ENCODE measurements around the gene PYGB.
A peak's percentile ranks its signal among the peaks of the same experiment; 100 is the strongest.
"Not testable (repeated sequence)": the region's sequence is repeated elsewhere in the genome, so short reads cannot be mapped to it uniquely, and the experiment has no call there.

PYGB gene

DNA sequence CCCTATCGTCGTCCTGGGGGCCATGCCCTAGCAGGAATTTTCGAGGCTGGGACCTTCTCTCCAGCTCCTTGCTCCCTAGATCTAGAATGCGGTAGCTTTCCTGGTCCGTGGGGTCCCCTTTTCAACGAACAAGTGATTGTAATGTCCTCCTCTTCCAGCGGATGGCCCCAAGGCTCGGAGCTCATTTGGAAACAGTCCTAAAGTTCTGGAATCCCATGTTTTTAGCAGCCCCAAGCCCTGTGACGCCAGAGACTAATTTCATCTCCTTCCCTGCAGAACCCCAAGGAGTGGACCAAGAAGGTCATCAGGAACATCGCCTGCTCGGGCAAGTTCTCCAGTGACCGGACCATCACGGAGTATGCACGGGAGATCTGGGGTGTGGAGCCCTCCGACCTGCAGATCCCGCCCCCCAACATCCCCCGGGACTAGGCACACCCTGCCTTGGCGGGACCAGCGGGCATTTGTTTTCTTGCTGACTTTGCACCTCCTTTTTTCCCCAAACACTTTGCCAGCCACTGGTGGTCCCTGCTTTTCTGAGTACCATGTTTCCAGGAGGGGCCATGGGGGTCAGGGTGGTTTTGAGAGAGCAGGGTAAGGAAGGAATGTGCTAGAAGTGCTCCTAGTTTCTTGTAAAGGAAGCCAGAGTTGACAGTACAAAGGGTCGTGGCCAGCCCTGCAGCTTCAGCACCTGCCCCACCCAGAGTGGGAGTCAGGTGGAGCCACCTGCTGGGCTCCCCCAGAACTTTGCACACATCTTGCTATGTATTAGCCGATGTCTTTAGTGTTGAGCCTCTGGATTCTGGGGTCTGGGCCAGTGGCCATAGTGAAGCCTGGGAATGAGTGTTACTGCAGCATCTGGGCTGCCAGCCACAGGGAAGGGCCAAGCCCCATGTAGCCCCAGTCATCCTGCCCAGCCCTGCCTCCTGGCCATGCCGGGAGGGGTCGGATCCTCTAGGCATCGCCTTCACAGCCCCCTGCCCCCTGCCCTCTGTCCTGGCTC, 48.5 kb downstream of the PYGB start:
- DNase-seq (ENCODE audit: low read depth in 2 of 2), result no peak

DNA sequence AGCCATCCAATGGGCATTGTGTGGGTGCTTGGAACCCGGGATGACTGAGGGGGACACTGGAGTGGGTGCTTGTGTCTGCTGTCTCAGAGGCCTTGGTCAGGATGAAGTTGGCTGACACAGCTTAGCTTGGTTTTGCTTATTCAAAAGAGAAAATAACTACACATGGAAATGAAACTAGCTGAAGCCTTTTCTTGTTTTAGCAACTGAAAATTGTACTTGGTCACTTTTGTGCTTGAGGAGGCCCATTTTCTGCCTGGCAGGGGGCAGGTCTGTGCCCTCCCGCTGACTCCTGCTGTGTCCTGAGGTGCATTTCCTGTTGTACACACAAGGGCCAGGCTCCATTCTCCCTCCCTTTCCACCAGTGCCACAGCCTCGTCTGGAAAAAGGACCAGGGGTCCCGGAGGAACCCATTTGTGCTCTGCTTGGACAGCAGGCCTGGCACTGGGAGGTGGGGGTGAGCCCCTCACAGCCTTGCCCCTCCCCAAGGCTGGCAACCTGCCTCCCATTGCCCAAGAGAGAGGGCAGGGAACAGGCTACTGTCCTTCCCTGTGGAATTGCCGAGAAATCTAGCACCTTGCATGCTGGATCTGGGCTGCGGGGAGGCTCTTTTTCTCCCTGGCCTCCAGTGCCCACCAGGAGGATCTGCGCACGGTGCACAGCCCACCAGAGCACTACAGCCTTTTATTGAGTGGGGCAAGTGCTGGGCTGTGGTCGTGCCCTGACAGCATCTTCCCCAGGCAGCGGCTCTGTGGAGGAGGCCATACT, 49.4 kb downstream of the PYGB start:
- DNase-seq (ENCODE audit: low read depth in 2 of 2), result no peak

DNA sequence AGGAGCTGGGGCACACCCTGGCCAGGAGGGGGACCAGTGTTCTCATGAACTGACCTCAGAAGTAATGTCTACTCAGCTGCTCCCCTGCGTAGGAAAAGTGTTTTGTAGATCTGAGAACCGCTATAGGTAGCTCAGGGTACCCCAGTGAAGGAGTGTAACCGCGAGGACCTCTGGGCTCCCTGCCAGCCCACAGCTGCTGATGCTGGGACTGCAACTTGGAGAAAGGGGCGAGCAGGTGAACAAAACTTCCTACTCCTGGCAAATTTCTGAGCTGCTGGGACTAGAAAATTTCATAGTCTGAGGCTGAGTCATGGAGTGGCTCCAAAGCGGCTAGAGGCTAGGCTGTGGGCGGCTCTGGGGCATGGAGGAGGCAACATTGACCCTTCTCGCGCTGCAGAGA, 51.9 kb downstream of the PYGB start:
- DNase-seq (ENCODE audit: low read depth in 2 of 2), result no peak

DNA sequence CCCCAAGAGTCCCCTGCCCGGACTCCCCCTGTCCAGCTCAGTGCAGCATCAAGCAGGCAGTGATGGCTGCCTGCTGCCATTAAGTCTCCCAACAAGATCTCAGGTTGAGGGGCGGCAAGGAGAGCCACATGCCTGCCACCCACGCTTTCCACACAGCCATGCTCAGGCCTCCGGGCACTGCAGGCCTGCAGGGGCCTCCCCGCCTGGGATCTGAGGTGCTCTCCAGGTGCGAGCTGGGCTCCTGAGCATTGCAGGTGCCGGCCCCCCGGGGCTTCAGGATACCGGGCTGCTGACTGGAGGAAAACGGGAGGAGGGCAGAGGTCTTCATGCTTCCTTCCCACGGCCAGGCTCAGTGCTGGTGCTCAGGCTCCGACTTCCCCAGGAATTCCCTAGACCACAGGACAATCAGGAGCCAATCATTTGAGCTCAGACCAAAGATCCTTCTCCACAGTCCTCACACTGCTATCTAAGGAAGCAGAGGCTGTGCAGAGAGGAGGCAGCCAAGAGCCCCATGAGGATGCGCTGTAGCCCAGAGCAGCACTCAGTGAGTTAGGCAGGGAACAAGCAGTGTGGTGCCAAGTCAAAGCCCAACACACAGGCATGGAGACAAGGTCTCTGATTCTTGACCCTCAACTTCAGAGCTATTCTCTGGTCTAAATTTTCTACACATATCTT, 52.7 kb downstream of the PYGB start:
- DNase-seq (ENCODE audit: low read depth in 2 of 2), result no peak

DNA sequence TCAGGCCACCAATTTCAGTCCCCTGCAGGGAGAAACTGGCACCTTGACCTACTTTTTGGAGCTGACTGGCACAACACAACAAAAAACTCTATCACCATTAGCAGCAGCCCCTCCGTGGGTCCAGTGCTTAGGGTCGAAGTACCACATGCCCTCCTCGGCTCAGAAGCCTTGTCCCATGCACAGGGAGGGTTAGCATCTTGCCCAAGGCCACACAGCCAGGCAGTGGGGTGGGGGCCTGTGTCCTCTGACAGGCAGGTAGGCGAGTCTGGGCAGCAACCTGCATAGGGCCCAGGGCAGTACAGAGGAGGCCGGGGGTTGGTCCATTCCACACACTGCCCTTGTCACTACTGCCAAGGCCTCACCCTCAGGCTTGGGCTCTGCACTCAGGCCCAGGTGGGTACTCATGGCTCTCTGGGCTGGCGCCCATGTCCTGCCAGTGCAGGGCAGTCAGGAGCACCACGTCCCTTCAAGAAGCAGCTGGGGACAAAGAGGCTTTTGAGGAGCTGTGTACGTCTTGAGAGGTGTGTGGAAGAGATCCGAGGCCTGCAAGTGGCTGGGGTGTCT, 53.6 kb downstream of the PYGB start:
- DNase-seq (ENCODE audit: low read depth in 2 of 2), result no peak

DNA sequence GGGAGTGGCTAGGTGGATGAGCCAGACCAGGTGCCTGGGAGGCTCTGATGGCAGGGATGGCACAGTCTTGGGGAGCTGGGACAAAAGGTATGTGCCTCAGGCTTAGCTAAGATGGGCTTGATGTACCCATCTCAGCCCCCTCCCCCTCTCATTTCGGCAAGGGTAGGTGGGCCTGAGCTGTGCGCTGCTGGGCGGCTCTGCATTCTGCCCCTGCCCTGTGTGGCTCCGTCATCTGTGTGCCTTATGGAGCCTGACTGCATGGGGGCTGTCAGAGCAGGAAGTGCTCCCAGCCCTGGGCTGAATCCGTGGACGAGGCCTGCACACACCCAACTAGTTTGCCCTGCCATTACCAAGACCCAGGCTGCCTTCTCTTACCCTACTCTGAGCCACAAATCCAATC, 54.7 kb downstream of the PYGB start:
- DNase-seq (ENCODE audit: low read depth in 2 of 2), result no peak

DNA sequence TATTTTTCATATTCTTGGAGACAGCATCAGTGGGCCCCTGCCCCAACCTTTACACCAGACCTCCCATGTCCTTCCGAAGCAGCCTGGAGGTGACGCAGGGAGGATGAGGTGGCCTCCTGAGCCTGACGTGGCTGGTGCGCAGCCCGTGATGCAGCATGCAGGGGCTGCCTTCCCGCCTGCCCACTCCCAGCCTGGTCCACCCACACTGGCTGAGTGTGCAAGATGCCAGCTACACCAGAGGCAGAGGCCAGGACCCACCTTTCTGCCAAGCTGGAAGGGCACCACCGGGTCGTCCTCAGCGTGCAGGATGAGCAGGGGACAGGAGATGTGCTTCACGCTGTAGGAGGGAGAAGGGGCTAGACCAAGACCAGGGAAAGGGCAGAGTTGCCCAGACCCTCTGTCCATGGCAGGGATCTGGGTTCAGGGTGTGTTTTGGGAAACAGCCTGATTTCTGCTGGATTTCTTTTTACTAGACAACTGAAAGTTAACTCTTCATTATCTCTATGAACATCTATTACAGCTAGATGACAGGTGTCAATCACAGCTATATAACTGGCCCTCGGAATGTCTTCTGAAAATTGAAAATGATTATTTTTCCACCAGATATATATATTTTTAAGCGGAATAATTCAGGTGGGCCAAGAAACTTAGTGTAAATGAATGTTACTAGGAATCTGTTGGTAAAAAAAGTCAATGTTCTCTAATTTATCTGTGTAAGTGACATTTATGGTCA, 55.6 kb downstream of the PYGB start:
- DNase-seq (ENCODE audit: low read depth in 2 of 2), result no peak

DNA sequence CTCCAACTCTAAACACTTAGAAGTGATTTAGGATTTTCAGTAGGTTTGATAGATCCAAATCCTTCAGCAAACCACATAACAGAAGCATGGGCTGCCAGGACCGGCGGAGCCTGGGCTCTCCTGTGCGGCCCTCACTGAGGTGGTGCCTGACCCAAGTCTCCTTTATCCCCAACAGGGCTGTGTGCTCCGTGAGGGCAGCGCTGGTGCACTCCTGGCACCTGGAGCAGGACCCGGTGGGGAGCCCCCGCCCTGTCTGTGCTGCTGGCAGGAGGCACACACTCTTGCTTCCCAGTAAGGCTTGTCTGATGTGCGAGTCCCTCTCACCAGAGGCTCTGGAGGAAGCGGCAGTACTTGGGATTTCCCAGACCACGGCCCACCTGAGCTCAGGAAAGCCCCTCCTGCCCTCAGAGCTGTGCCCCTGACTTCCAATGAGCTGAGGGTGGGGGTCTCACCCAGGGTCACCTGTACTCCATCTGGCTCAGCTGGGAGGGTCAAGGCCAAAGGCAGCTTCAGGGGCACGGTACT, 56.2 kb downstream of the PYGB start:
- DNase-seq (ENCODE audit: low read depth in 2 of 2), result no peak

DNA sequence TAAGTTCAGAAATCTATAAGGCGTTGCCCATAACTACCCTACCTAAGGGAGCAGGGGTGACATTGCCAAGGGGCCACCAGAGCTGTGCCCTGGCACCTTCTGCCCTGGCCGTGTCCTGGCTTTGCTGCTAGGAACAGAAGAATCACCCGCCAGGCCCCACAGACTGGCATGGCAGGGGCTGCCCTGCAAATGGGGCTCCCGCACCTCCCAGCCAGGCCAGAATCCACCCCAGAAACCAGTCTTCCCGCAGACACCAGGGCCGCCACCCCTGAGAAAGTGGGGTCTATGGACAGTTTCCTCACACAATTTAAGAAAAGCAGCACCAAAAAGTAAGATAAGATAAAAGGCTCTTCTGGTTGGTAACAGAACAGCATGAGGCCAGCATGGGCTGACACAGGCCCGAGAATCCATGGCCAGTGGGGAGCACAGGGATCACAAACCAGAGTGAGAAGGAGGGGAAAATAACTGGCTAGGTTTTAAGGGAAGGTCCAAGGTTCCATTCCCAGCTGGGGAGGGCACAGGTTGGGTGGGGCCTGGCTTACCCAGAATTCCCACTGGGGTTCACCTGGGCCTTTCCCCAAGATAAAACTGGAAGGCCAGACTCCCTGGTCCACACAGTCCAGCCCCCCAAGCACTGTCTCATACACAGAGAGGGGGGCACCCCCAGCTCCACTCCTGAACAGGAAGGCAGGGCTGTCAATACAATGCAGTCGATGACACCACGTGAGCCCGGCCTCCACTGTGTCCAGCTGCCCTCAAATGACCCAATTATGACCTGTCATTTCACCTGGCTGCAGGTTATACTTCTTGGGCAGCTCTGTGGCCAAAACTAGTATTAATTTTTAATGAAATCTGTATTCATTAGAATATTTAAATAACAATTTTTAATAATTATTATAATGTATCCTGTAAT, 59.4 kb downstream of the PYGB start:
- DNase-seq (ENCODE audit: low read depth in 2 of 2), result no peak

DNA sequence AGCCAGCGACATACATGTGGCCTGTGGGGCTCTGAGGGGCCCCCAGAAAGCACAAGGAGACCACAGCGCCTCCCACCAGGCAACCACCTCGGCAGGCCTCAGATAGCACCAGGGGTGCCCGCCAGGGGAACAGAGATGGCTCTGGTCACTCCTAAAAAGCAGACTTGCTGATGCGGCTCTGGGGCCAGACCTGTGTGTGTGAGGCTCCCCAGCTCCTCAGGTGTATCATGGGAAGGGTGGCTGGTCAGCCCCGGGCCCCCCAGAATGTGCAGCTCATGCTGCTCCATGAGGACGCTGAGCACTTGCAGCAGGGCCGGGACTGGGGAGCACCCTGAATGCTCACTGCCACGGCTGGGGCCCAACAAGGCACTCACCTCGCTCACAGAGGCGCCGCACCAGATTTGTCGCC, 60.2 kb downstream of the PYGB start:
- no peak for DNase-seq (ENCODE audit: low read depth in 2 of 2)

DNA sequence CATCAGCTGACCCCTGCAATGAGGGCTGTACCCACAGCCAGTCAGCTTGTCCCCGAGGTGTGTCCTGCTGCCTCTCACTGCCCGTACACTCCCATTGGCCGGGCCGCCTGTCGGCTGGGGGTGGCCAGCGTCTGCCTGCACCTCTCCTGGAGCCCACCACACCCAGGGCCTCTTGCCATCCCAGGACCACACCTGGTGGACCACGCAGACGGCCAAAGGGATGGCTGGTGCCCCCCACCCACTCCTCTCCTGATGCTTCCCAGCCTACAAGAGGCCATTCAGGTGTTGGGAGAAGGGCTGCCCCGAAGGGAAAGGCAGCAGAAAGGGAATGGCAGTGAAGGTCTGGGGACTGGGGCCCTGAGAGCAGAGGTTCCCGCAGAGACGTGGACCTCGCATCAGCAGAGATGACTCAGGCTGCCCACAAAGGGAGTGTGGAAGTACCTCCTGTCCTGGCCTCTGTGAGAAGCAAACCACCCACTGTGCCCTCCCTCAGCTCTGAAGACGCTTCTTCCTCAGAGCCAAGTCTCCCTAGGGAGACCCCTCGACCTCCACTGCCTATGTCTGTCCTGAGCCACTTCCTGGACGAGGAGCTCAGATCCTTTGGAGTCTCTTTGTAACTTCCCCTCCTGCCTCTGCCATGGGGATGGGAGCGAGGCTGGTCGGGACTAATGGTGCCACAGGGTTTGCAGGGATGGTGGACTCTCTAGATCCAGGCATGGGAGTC, 60.9 kb downstream of the PYGB start:
- DNase-seq (ENCODE audit: low read depth in 2 of 2), result no peak

DNA sequence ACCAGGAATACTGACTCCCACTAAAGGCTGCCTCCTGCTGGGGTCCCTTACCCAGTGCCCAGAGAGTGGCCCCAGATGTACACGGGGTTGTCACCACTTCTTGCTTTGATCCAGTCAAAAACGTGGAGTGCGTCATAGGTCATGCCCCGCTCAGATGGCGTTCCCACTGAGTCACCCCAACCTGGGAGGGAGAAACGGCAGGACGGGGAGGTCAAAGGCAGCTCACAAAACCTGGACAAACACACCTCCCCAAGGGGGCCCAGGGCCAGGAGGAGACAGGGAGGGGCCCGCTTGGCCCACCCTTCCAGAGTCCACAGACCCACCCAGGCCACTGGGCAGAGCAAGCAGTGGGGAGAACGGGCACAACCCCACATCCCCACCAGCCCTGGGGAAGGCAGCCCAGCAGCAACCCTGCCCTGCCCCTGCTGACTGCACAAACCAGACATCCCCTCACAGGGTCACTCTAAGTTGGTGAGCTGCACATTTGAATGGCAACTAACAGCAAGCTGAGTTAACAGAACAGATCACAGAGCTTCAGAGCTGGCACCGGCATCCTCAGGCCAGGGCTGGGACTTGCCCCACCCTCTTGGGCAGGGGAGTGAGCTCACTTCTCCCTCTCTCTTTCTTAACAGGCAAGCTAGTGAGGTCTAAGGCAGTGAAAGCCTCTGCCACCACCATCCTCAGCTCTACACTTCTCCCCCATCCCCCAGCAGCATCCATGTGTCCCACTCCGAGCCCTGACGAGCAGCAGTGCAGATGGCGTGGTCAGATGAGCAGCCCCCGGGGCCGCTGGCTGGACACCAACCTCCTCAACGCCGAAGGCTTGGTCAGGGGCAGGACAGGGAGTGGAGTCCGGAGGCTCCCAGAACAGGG, 61.7 kb downstream of the PYGB start:
- DNase-seq (ENCODE audit: low read depth in 2 of 2), result no peak

DNA sequence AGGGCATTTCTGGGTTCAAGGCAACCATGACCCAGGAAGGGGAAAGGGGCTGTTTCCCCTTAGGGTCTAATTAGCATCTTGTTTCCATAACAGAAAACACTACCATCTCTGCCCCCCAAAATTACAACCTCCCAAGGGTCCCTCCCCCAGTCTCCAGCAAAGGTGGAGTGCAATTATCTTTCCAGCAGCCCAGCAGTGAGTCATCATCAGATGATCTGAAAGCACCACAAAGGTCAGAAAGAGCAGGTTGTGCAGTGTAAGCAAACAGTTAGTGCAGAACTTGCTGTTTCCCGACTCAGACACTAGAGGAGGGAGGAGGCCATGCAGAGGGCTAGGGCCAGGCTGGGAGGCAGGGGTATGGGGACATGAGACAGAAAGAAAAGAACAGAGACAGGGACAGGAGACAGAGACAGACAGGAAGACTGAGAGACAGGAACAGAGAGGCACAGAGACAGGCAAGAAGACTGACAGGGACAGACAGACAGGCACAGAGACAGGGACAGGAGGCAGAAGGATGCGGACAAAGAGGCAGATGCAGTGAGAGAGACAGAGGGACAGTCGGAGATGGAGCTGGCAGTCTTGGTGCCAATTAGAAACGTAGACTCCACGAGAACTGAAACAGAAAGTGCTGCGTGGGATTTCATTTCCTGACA, 62.5 kb downstream of the PYGB start:
- DNase-seq (ENCODE audit: low read depth in 2 of 2), result peak; percentile 24 to 39

DNA sequence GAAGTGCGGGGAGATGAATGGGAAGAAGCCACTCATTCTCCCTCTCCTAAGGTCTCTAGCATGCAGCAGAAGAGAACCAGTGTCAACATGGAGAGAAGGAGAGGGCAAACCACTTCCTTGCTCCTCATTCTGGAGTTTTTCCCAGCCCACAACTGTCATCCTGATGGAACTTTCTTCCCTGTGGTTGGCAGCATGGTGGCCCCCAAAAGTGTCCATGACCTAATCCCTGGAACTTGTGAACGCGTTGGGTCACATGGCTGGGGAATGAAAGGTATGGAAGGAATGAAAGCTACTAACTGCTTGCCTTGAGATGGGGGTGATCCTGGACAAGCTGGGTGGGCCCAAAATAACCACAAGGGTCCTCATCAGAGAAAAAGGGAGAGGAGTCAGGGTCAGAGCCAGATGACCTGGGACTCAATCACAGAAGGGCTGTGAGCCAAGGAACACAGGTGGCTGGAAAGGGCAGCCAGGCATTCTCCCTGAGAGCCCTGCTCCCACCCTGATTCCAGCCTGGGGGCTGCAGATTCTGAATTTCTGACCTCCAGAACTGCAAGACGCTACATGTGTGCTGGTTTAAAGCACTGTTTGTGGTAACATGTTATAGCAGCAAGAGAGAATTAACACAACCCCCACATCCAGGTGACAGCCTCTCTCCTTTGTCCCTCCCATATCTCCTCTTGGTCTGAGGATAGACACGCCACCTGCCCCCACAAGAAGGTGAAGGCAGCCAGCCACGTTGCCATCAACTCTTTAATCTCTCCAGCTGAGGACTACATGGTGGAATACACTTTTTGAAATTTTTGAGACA, 63.2 kb downstream of the PYGB start:
- DNase-seq (ENCODE audit: low read depth in 2 of 2), result no peak

DNA sequence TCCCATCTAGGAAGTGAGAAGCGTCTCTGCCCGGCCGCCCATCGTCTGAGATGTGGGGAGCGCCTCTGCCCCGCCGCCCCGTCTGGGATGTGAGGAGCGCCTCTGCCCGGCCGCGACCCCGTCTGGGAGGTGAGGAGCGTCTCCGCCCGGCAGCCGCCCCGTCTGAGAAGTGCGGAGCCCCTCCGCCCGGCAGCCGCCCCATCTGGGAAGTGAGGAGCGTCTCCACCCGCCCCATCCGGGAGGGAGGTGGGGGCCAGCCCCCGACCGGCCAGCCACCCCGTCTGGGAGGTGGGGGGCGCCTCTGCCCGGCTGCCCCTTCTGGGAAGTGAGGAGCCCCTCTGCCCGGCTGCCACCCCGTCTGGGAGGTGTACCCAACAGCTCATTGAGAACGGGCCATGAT, 64.8 kb downstream of the PYGB start:
- not testable (repeated sequence) for DNase-seq (ENCODE audit: low read depth in 2 of 2)

DNA sequence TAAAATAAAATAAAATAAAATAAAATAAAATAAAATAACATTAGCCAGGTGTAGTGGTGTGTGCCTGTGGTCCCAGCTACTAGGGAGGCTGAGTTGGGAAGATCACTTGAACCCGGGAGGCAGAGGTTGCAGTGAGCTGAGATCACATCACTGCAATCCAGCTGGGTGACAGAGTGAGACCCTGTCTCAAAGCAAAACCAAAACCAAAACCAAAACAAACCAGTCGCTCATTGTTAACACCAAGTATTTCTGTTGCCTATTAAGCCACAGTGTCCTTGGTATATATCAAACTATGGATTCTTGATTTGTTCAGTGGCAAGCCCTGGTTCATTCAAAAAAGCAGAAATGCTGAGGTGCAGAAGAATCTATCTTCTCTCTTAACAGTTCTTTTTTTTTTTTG, 65.7 kb downstream of the PYGB start:
- DNase-seq (ENCODE audit: low read depth in 2 of 2), result no peak

Data from stimulated activated CD4-positive, alpha-beta T cell treated with anti-CD3 and anti-CD28 coated beads, Interleukin-12 subunit alpha, Interleukin-12 subunit beta, amount 100 ng/mL, for 24 hours (primary cell).